RWPE1 (cell line): Measurements from ENCODE around the gene PTPRD.
A peak's percentile ranks its signal among the peaks of the same experiment; 100 is the strongest.

Experiments
- CTCF ChIA-PET: fragments of 350-600 bp; sonication (Branson Sonifier 250); formaldehyde crosslinking; extraction: SDS; loops from one replicate; lab custom pipeline; 2021; lab: Yijun Ruan, JAX
- POLR2A ChIA-PET: fragments of 400-600 bp; formaldehyde crosslinking; extraction: SDS; loops from one replicate; lab custom pipeline; 2020; ENCODE audit warnings: antibody characterized with exemption; ENCODE audit not compliant: low non-redundant PET; lab: Yijun Ruan, JAX
- DNase-seq: peaks from one replicate; pipeline ENCODE4 v3.0.0; 2012; ENCODE audit warnings: low spot score
- H3K27ac ChIP-seq: fragments of 450-650 bp; 2 replicates; pipeline ENCODE4 v1.5.1; 2017
- TF ChIP-seq, protein P1 (sequence below): fragments of 450-650 bp; conservative IDR thresholded peaks from 2 replicates; pipeline ENCODE4 v1.5.1; 2017; ENCODE audit warnings: low read depth, mild to moderate bottlenecking

The PTPRD gene

DNA sequence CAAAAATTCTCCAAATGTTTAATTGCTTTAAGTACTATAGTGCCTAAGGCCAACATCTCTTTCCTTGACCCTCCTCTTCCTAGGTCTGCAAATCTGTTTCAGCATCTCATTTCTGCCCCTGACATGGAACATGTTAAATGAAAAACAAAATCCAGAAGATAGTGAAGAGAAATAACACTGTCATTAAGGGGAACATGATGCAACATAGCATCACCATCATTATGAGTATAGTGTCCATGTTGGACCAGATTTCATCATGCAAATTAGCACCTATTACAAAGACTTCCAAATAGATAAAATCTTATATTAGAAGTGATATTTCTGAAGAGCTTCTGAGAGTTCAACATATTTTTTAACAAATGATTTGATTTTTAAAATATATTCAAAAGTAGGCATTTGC is 375.2 kb downstream of the PTPRD start:
- no peak for DNase-seq
- CTCF ChIA-PET = interaction anchor here (0.6 kb wide), 1 partner anchor 806 kb away, joined by 6 read pairs; no protein-coding TSS in a partner anchor
- H3K27ac ChIP-seq = no peak overlapping the region
- TF ChIP-seq, protein P1, sequence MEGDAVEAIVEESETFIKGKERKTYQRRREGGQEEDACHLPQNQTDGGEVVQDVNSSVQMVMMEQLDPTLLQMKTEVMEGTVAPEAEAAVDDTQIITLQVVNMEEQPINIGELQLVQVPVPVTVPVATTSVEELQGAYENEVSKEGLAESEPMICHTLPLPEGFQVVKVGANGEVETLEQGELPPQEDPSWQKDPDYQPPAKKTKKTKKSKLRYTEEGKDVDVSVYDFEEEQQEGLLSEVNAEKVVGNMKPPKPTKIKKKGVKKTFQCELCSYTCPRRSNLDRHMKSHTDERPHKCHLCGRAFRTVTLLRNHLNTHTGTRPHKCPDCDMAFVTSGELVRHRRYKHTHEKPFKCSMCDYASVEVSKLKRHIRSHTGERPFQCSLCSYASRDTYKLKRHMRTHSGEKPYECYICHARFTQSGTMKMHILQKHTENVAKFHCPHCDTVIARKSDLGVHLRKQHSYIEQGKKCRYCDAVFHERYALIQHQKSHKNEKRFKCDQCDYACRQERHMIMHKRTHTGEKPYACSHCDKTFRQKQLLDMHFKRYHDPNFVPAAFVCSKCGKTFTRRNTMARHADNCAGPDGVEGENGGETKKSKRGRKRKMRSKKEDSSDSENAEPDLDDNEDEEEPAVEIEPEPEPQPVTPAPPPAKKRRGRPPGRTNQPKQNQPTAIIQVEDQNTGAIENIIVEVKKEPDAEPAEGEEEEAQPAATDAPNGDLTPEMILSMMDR = no peak
- POLR2A ChIA-PET = no interaction called here

DNA sequence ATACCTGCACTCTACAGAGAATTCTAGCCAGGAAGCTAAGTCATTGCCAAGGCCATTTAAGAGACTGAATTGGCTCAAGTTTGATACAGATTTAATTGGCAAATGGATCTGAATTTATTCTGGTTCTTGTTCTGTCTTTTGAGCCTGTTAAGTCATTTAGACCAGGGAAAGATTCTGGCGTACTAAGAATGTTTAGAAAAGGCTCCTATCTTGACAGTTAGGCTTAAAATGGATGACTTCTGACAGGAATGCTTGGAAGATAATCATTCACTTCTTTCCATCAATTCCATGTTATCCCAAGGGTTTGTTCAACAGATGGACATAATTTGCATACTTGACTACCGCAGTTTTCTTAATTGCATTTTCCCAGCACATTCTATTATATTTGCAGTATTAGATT is 376.6 kb downstream of the PTPRD start:
- ChIA-PET CTCF (no interaction called here), POLR2A (no interaction called here)
- TF ChIP-seq, protein P1 = no peak
- no peak for DNase-seq
- no peak overlapping the region for H3K27ac ChIP-seq

DNA sequence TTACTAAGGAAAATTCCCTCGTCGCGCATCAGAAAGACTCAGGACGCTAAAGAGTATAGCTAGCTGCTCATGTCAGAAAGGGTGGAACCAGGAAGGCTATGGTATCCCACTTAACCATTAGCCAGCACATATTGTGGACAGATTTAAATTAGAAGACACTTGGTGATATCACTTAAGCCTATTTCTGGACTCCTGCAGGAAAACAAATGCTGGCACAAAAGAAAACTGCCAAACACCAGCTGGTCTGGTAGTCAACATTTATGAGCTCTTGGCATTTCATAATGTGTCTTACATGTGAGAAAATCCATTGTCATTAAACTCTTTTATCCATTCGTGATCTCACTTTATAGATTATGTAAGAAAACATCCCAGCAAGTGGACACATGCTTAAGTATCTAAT is 377.4 kb downstream of the PTPRD start:
- no peak overlapping the region for H3K27ac ChIP-seq
- ChIA-PET POLR2A (no interaction called here), CTCF (no interaction called here)
- TF ChIP-seq, protein P1 = no peak
- DNase-seq = no peak

DNA sequence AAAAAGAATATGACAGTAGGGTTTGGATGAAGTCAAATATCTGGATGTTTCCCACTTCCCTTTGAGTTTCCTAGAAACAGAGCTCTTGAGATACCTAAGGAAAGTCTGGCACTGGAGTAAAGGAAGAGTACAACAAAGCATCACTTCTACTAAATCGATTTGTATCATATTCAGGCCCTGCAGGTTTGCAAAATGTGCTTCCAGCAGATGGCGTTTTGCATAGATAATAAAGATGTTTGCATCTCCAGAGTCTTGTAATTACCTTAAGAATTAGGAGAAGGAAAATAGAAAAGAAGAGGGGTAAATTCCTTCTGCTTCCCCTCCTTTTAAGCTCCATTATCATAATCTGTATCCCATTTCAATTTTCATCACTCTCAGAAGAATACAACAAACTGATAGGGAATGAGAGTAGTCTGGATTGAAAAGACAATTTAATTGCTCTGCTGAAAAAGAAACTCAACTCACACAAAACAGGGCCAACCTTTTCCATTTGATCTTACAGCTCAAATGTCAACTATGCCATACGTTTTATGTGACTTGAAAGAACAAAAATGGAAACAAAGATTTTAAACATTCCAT is 380.4 kb downstream of the PTPRD start:
- POLR2A ChIA-PET = no interaction called here
- CTCF ChIA-PET = interaction anchor here (0.6 to 1.2 kb wide), 2 partner anchors 10 to 33 kb away, joined by 3 to 5 read pairs; no protein-coding TSS in a partner anchor
- DNase-seq = no peak
- TF ChIP-seq, protein P1 = peak; percentile 34
- no peak overlapping the region for H3K27ac ChIP-seq

DNA sequence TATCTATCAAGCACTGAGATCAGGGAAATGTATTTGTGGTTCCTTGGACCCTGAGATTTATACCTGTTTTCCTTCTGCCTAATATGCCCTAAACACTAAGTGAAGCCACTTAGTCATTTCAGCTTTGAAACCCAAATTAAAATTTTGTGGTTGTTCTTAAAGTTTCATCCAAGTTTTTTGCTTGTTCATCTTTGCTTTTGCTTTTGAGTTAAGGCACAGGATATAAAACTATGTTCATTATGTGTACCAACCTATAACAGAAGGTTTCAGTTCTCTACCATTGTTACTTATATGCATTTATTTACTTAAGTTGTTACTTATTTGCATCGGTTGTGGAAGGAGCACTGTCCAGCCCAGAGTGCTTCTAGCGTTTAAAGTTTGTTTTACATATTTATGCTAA is 382.3 kb downstream of the PTPRD start:
- ChIA-PET POLR2A (no interaction called here), CTCF (no interaction called here)
- TF ChIP-seq, protein P1 = no peak
- DNase-seq = no peak
- H3K27ac ChIP-seq = no peak overlapping the region

DNA sequence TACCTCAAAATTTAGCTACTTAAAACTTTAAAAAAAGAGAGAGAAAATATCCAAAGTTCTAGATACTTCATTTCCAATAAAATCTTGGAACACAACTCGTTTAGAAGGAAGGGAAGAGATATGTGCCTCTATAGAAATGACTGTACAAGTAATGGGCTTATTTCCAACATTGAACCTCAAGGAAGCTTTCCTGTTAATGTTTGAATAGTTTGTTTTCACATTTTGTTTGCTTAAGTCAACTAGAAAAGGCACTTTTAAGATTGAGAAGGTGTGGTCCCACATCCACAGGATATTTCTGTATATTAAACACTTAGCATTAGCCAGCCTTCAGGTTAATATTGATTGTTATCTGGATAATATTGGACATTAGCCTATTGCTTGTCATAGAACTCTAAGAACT is 384.7 kb downstream of the PTPRD start:
- DNase-seq = no peak
- TF ChIP-seq, protein P1 = no peak
- H3K27ac ChIP-seq = no peak overlapping the region
- ChIA-PET POLR2A (no interaction called here), CTCF (interaction anchor here (0.6 kb wide), 1 partner anchor 40 kb away, joined by 3 read pairs; no protein-coding TSS in a partner anchor)
